Thyroid gland (tissue), 4 donors: ENCODE measurements around the gene PCNA.

Experiments used
- POLR2A ChIP-seq, 2 donors: fragments of 450-650 bp; IDR thresholded peaks; one replicate each; pipeline ENCODE4 v1.6.1; 2017; ENCODE audit warnings: antibody characterized with exemption in 2 of 2, mild to moderate bottlenecking in 2 of 2, moderate library complexity in 1 of 2
- TF ChIP-seq, protein P1 (sequence below), 6 experiments: fragments of 200-600 bp in 3 of 6; fragments of 450-650 bp in 3 of 6; sonication (generic) in 3 of 6; IDR thresholded peaks; one replicate each; pipeline ENCODE4 v1.5.1; 2016 to 2019; ENCODE audit warnings: antibody characterized with exemption in 6 of 6, mild to moderate bottlenecking in 2 of 6, inconsistent platforms in 1 of 6, moderate library complexity in 1 of 6

DNA sequence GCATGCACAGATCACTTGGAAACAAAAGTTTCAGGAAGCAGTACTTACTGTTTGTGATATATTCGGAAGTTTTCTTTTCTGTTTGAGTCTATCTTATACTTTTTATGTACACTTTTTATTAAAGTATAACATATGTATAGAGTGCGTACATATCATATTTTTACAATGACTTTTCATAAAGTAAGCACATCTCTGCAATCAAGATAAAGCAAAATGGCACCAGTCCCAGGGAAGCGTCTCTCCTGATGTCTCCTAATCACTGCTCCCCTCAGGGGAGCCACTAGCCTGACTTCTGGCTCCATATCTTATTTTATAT lies 33.4 kb upstream of the PCNA start:
- no peak for TF ChIP-seq POLR2A (IDR thresholded peaks at IDR 0.05)
- TF ChIP-seq, protein P1, sequence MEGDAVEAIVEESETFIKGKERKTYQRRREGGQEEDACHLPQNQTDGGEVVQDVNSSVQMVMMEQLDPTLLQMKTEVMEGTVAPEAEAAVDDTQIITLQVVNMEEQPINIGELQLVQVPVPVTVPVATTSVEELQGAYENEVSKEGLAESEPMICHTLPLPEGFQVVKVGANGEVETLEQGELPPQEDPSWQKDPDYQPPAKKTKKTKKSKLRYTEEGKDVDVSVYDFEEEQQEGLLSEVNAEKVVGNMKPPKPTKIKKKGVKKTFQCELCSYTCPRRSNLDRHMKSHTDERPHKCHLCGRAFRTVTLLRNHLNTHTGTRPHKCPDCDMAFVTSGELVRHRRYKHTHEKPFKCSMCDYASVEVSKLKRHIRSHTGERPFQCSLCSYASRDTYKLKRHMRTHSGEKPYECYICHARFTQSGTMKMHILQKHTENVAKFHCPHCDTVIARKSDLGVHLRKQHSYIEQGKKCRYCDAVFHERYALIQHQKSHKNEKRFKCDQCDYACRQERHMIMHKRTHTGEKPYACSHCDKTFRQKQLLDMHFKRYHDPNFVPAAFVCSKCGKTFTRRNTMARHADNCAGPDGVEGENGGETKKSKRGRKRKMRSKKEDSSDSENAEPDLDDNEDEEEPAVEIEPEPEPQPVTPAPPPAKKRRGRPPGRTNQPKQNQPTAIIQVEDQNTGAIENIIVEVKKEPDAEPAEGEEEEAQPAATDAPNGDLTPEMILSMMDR (IDR thresholded peaks at IDR 0.05): no peak
